Amygdala (tissue), 56 donors: Measurements from ENCODE around the gene NIPAL3.
"Not testable (repeated sequence)": the region's sequence is repeated elsewhere in the genome, so short reads cannot be mapped to it uniquely, and the experiment has no call there.

ENCODE experiments used
- DNase-seq, 56 donors: peaks; one replicate each; lab custom pipeline; 2025; lab: John Stamatoyannopoulos, UW

Gene NIPAL3

DNA sequence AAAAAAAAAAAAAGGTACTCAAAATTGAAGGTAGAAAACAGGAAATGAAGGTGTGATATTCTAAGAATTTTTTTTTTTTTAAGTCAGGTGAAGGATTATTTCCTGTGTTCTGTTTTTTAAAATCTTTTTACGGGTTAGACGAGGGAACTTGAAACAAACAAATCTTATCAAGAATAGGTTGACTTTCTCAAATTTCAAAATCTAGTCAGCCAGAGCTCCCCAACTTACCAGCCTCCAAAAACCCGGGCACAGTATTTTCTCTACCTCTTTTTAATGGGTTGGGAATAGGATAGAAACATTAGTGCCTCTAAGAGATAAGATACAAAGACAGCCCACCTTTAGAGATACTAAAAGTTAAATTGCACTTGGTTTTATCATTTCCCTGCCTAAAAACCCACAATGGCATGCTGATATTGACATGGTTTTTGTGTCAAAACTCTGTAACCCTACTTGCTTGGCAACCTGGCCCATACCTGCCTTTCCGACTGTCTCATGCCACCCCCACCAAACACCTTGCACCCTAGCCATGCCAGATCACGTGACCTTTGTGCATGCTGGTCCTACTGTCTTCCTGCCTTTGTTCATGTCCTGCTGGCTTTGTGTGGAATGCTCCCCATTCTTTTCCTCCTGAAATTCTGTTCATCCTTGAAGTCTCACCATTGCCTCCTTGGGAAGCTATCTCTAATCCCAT lies 91.2 kb downstream of the NIPAL3 start:
- no peak for DNase-seq

DNA sequence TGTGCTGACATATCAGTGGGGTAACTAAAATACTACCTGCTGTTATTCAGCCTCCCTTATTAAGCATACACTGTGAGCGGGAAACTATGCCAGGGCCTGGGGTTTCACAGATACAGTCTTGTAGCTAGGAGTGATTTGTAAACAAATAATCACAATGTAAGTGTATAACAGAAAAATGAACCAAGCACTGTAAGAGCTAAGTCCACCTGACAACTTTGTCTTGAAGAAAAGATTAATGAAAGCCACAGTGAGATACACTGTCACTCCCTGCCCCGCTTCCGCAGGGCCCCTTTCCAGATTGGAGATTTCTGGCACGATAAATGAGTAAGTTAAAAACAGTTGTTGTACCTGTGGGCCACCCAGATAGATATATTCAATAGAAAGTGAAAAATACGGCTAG lies 91.8 kb downstream of the NIPAL3 start:
- DNase-seq: no peak

DNA sequence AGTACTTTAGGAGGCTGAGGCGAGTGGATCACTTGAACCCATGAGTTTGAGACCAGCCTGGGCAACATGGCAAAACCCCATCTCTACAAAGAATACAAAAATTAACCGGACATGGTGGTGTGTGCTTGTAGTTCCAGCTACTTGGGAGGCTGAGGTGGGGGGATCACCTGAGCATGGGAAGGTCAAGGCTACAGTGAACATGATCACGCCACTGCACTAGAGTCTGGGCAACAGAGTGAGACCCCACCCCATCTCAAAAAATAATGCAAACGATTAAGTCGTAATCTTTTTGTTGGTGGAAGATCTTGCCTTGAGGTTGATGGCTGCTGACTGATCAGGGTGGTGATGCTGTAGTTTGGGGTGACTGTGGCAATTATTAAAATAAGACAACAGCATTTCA lies 93.3 kb downstream of the NIPAL3 start:
- DNase-seq: no peak

DNA sequence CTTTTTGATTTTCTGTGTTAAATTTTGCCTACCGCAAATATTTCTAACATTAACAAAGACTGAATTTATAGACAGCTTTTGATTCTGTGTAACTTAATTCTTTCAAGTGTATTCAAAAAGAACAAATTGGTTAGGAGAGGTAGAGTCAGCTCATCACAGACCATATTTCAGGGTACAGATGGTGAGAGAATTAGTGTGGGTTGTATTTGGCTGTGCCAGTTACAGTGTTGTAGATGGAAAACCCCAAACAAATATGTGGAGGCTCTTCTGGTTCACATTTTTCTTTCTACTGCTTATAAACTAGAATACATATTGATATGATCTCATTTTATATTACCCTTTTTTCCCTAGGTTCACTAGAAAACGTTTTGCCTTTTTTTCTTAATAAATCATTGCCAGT lies 98.1 kb downstream of the NIPAL3 start:
- no peak for DNase-seq

DNA sequence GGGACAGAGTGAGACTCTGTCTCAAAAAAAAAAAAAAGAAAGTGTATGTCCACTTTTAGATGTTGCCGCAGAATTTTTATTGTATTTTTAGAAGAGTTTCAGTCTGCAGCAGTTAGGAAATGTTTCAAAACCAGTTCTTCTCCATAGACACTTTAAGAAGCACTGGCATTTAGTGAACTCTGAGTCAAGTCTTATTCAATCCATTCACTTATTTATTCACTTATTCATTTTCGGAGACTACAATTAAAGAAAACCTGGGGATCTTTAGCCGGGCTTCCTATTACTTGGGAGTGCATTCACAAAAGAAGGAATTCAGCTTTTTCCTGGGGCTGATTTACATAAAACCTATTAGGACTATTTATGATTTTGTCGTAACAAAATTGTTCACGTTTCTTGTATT lies 99.3 kb downstream of the NIPAL3 start:
- no peak for DNase-seq

DNA sequence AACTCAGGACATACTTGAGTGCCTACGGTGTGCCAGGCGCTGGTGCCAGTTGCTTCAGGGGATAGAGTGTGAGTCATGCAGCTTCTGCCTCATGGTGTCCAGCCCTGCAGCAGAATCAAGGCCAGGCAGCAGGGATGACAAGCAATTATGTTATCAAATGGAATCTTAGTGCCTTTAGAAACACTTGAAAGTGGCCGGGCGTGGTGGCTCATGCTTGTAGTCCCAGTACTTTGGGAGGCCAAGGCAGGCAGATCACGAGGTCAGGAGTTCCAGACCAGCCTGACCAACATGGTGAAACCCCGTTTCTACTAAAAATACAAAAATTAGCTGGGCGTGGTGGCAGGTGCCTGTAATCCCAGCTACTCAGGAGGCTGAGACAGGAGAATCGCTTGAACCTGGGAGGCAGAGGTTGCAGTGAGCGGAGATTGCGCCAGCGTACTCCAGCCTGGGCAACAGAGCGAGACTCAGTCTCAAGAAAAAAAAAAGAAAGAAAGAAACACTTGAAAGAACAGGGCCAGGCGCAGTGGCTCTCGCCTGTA lies 100.1 kb downstream of the NIPAL3 start:
- DNase-seq: not testable (repeated sequence)

DNA sequence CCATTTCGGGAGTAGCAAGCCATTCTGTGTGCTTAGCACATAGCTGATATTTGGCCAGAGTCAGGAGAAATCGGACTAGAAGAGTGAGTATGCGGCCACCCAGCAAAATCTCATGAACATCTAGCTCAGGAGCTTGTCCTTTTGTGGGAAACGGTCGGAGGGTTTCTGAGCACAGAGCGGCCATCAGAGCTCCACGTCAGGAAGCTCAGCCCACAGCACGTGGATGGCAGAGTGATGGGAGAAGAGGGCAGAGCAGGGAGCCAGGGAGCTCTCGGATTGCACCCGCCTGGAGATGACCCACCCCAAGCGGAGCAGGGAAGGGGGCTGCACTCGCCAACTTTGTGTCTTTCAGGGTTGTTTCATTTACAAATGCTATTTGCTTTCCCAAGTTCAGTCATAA lies 100.9 kb downstream of the NIPAL3 start:
- DNase-seq: no peak

DNA sequence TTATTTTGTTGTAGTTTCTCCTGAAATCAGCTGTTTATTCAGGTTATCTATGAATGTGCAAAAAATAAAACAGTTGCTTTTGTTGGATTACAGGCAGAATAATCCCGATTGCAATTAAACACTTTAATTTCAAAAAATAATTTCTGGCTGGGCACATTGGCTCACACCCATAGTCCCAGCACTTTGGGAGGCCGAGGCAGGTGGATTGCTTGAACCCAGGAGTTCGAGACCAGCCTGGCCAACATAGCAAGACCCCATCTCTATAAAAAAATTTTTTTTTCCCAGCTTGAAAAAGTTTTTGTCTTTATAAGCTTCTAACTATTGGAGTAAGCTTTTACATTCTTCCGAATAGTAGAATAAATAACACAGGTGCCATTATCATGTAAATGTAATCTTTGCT lies 102.3 kb downstream of the NIPAL3 start:
- no peak for DNase-seq

DNA sequence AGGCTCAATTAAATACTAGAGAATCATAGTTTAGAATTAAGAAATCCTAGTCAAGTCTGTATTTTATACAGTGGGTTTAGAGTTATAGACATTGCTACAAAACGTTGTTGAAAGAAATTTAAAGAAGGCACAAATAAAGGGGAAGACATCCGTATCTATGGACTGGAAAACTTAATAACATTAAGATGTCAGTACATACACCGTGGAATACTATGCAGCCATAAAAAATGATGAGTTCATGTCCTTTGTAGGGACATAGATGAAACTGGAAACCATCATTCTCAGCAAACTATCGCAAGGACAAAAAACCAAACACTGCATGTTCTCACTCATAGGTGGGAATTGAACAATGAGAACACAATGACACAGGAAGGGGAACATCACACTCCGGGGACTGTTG lies 104.7 kb downstream of the NIPAL3 start:
- DNase-seq: not testable (repeated sequence)
